Common myeloid progenitor, CD34-positive (primary cell): ENCODE results near the gene PTPN5.

Source experiments
- CTCF ChIA-PET: fragments of 350-600 bp; sonication (Branson Sonifier 250); formaldehyde crosslinking; loops from one replicate; lab custom pipeline; 2021; ENCODE audit warnings: antibody characterized with exemption; lab: Charles Lee
- POLR2A ChIA-PET: fragments of 350-600 bp; sonication (Branson Sonifier 250); formaldehyde crosslinking; loops from one replicate; lab custom pipeline; 2021; ENCODE audit warnings: antibody characterized with exemption; lab: Charles Lee
- DNase-seq, 3 donors: peaks; one replicate each; pipeline versions ENCODE4 v3.0.0 to v3.0.0-alpha.2; 2013
- H3K27ac ChIP-seq, 2 experiments: 1 replicate in 1 of 2; 2 replicates in 1 of 2; pipeline ENCODE4 v1.7.0; 2013; ENCODE audit warnings: inconsistent platforms in 2 of 2, low read length in 2 of 2, mild to moderate bottlenecking in 2 of 2, low read depth in 1 of 2, moderate library complexity in 1 of 2; ENCODE audit not compliant: severe bottlenecking in 2 of 2, insufficient read depth in 1 of 2, poor library complexity in 1 of 2
- H3K27me3 ChIP-seq, 5 experiments: replicated peaks in 2 of 5; 1 replicate in 3 of 5; 2 replicates in 2 of 5; pipeline versions ENCODE4 v1.6.1 to v1.7.0; 2013; ENCODE audit warnings: low read length in 4 of 5, mild to moderate bottlenecking in 2 of 5, moderate library complexity in 2 of 5, inconsistent platforms in 1 of 5; ENCODE audit not compliant: insufficient read depth in 5 of 5, control insufficient read depth in 4 of 5
- H3K36me3 ChIP-seq, 4 experiments: 1 replicate in 2 of 4; 2 replicates in 2 of 4; pipeline versions ENCODE4 v1.6.1 to v1.7.0; 2013; ENCODE audit warnings: low read length in 3 of 4, control low read depth in 1 of 4, mild to moderate bottlenecking in 1 of 4; ENCODE audit not compliant: control insufficient read depth in 4 of 4, insufficient read depth in 4 of 4
- H3K4me1 ChIP-seq, 4 experiments: 1 replicate in 3 of 4; 2 replicates in 1 of 4; pipeline versions ENCODE4 v1.6.1 to v1.7.1; 2013; ENCODE audit warnings: low read length in 3 of 4, mild to moderate bottlenecking in 3 of 4, control low read depth in 1 of 4, inconsistent platforms in 1 of 4, moderate library complexity in 1 of 4; ENCODE audit not compliant: control insufficient read depth in 4 of 4, insufficient read depth in 4 of 4; ENCODE audit errors: control extremely low read depth in 1 of 4
- H3K4me3 ChIP-seq, 7 experiments: 1 replicate in 4 of 7; 2 replicates in 3 of 7; pipeline versions ENCODE4 v1.5.1 to v1.7.0; 2013; ENCODE audit warnings: mild to moderate bottlenecking in 7 of 7, low read length in 6 of 7, moderate library complexity in 6 of 7, inconsistent platforms in 2 of 7, low read depth in 2 of 7, control low read depth in 1 of 7; ENCODE audit not compliant: insufficient read depth in 4 of 7, control insufficient read depth in 1 of 7; ENCODE audit errors: extremely low read depth in 1 of 7
- H3K9me3 ChIP-seq, 5 experiments: 1 replicate in 4 of 5; 2 replicates in 1 of 5; pipeline versions ENCODE4 v1.6.1 to v1.7.1; 2013; ENCODE audit warnings: low read length in 4 of 5, mild to moderate bottlenecking in 2 of 5, inconsistent platforms in 1 of 5, low read depth in 1 of 5, moderate library complexity in 1 of 5; ENCODE audit not compliant: control insufficient read depth in 4 of 5, insufficient read depth in 2 of 5; ENCODE audit errors: control extremely low read depth in 1 of 5
- WGBS: methylation state at CpG from one replicate; pipeline ENCODE4 v1.1.5; 2013; ENCODE audit not compliant: insufficient coverage; 5-methylcytosine and 5-hydroxymethylcytosine counted together

The PTPN5 gene

DNA sequence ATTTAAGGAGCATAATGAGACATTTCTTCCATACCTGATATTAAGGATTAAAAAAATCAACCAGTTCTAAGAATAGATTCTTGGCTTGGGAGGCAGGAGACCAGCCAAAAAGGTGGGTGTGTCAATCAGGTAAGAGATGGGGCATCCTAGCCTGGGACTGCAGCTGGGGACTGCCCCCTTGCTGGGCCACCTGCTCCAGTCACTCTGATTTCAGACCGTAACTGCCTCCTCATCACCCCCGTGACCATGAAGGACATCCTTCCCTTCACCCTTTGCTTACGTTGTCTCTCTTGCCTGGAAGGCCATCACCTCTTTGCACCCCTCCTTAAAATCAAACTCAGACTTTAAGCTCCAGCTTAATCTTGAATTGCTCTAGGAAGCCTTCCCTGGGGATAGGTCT lies 17.9 kb downstream of the PTPN5 start:
- Histone ChIP-seq H3K4me1 (peaks cover 0 to 2% (median 0%) of the 10 kb centered on the region in 4 experiments), H3K27ac (no peak overlapping the region), H3K4me3 (no peak overlapping the region), H3K27me3 (peaks cover 0 to 5% (median 0%) of the 10 kb centered on the region in 5 experiments), H3K9me3 (no peaks in the 10 kb centered on the region), H3K36me3 (no peaks in the 10 kb centered on the region)
- POLR2A ChIA-PET = no interaction called here
- CTCF ChIA-PET = interaction anchor here (0.8 to 5.5 kb wide), 5 partner anchors 7 to 29 kb away, joined by 3 to 37 read pairs (median 26); no protein-coding TSS in a partner anchor
- WGBS = 96% methylated on average over 3 of the region's 3 CpGs
- no peak for DNase-seq

DNA sequence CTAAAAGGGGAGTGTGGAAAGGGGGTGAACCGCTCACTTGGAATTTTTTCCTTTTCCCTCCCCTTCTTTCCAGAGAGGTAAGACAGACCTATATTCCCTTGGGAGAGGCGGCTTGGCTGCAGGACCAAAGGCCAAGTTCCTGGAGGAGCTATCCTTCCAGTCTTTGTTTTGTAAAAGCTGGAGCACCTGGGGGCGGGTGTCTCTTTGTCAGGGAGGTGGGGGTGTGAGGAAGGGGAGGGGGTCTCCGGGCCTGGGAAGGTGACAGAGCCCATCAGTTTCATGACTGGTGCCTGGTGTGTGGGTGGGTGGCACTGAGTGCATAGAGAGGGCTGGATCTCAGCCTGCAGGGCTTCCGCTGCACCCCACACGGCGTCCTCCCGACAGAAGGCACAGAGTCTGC lies 18.5 kb downstream of the PTPN5 start:
- CTCF ChIA-PET = interaction anchor here (0.8 to 5.5 kb wide), 5 partner anchors 7 to 29 kb away, joined by 3 to 37 read pairs (median 26); no protein-coding TSS in a partner anchor
- 95% methylated on average over 4 of the region's 8 CpGs for WGBS
- no peak for DNase-seq

DNA sequence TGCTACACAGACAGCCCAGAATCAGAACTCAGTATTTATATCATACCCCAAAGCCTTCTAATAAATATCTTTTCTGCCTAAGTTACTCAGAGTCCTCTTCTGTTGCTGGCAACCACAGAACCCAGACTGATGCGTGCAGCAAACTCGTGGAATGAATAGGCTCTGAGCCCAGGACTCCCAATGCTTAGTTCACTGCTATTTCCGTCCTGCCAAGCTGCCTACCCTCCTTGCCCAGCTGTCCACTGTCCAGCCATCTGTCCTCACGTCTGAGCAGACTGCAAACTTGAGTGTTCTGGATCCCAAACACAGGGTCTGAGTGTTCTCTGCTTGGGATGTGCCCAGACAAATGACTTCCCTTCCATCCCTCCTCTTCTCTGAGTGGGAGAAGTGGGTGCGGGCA lies 19.4 kb downstream of the PTPN5 start:
- Histone ChIP-seq H3K4me3 (no peak overlapping the region), H3K27me3 (peaks cover 0 to 8% (median 0%) of the 10 kb centered on the region in 5 experiments), H3K4me1 (peaks cover 0 to 2% (median 0%) of the 10 kb centered on the region in 4 experiments), H3K27ac (no peak overlapping the region), H3K9me3 (no peaks in the 10 kb centered on the region), H3K36me3 (no peaks in the 10 kb centered on the region)
- DNase-seq = no peak
- ChIA-PET POLR2A (no interaction called here), CTCF (interaction anchor here (1.4 kb wide), 1 partner anchor 12 kb away, joined by 3 read pairs; no protein-coding TSS in a partner anchor)
- 94% methylated on average over 3 of the region's 5 CpGs for WGBS

More for the DNA sequence above, 18.5 kb downstream of the PTPN5 start:
- H3K36me3 ChIP-seq = no peaks in the 10 kb centered on the region
- H3K27ac ChIP-seq = no peak overlapping the region
- H3K9me3 ChIP-seq = no peaks in the 10 kb centered on the region
- H3K4me1 ChIP-seq = peaks cover 0 to 2% (median 0%) of the 10 kb centered on the region in 4 experiments
- POLR2A ChIA-PET = interaction anchor here (0.6 kb wide), 1 partner anchor 33 kb away, joined by 4 read pairs; no protein-coding TSS in a partner anchor
- peaks cover 0 to 5% (median 0%) of the 10 kb centered on the region in 5 experiments for H3K27me3 ChIP-seq
- H3K4me3 ChIP-seq = no peak overlapping the region

DNA sequence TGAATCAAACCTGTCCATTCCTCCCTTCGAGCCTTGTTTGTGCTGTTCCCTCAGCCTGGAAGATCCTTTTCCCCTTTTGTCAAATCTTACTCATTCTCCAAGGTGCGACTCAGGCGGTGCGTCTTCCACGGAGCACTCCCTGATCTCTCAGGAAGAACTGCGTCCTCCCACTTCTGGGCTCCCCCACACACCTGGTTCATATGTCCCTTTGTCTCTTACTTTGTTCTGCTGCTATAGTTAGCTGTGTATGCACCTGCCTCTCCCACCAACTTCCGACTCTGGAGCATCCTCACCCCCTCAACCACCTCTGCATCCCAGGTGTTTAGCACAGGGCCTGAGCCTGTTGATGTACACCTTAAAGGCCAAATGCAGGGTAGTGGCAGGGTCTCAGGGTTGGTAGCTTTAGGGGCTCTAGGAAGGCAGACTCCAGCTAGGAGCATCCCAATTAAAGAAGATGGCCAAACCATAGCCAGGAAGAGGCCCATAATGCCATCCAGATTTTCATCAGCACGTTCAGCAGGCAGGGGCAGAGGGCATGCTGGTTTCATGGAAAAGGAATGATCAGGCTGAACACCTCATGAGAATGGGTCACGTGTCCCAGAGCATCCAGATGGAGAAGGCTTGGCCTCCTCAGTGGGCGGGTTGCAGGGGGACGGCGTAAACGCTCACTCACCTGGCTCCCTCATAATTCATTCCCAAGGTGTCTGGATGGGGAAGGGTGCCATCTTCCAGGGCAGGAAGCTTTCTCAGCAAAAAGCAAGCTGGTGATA lies 20.1 kb downstream of the PTPN5 start:
- POLR2A ChIA-PET = no interaction called here
- CTCF ChIA-PET = interaction anchor here (0.9 to 1.4 kb wide), 2 partner anchors 9 to 11 kb away, joined by 3 read pairs; no protein-coding TSS in a partner anchor
- H3K4me3 ChIP-seq = no peak overlapping the region
- 91% methylated on average over 11 of the region's 13 CpGs for WGBS
- H3K36me3 ChIP-seq = no peaks in the 10 kb centered on the region
- H3K27me3 ChIP-seq = peaks cover 0 to 8% (median 0%) of the 10 kb centered on the region in 5 experiments
- H3K27ac ChIP-seq = no peak overlapping the region
- no peak for DNase-seq
- H3K9me3 ChIP-seq = no peaks in the 10 kb centered on the region
- peaks cover 0 to 2% (median 0%) of the 10 kb centered on the region in 4 experiments for H3K4me1 ChIP-seq

DNA sequence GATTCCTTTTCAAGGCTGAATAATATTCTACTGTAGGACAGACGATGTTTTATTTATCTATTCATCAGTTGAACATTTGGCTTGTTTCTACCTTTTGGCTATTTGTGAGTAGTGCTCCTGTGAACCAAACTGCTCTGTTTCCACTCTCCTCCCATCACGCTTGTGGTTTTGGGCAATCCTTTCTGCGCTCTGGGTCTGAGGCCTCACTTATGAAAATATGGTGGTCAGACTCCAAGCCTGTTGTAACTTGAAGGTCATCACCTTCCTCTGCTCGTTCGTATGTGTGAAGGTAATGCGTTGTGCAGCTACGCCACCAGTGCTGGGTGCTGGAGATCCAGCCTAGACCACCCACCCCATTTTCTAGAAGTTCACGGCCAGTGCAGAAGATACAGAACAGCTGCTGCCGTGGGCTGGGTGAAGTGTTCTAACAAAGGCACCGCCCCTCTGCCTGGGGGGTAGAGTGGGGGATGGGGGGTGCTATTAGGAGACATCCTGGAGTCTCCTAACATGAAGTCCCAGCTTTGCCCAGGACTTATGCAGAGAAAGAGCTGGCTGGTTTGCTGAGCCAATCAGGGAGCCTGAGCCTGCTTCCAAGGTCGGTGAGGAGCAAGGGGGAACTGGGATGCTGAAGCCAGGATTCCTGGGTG lies 21.0 kb downstream of the PTPN5 start:
- H3K9me3 ChIP-seq = no peaks in the 10 kb centered on the region
- CTCF ChIA-PET = interaction anchor here (0.9 to 1.3 kb wide), 2 partner anchors 8 to 31 kb away, joined by 3 to 5 read pairs; no protein-coding TSS in a partner anchor
- WGBS = 82% methylated on average over 7 of the region's 11 CpGs

DNA sequence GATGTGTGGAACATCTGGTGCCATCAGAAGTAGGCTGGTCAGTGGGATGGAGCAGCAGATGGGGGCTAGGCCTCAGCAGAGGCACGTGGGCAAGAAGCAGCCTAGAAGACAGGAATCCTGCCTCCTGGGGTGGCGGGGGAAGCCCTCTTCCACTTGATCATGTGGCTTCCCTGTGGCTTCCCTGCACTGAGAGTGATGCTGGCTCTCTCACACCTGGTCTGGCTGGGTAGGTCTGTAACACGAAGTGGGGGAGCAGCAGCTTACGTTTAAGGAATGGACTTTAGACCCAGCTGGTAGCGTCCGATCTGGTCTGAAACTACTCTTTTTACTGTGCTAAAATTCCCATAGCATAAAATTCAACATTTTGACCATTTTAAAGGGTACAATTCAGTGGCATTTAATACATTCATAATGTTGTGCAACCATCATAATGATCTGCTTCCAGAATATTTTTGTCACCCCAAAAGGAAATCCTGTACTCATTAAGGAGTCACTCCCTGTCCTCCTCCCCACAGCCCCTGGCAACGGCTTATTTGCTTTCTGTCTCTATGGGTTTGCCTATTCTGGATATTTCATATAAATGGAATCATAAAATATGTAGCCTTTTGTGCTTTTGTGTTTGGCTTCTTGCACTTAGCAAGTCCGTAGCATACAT lies 21.7 kb downstream of the PTPN5 start:
- Histone ChIP-seq H3K9me3 (no peaks in the 10 kb centered on the region), H3K27me3 (peaks cover 0 to 8% (median 0%) of the 10 kb centered on the region in 5 experiments), H3K4me1 (peaks cover 0 to 2% (median 0%) of the 10 kb centered on the region in 4 experiments), H3K4me3 (no peak overlapping the region), H3K27ac (no peak overlapping the region), H3K36me3 (no peaks in the 10 kb centered on the region)
- POLR2A ChIA-PET = interaction anchor here (1.0 kb wide), 1 partner anchor 48 kb away, joined by 3 read pairs; no protein-coding TSS in a partner anchor
- 43% methylated on average over 5 of the region's 8 CpGs for WGBS
- CTCF ChIA-PET = interaction anchor here (1.3 kb wide), 1 partner anchor 32 kb away, joined by 5 read pairs; no protein-coding TSS in a partner anchor
- no peak for DNase-seq

More for the DNA sequence above, 21.0 kb downstream of the PTPN5 start:
- H3K4me1 ChIP-seq = peaks cover 0 to 2% (median 0%) of the 10 kb centered on the region in 4 experiments
- POLR2A ChIA-PET = no interaction called here
- DNase-seq = no peak
- no peak overlapping the region for H3K27ac ChIP-seq
- peaks cover 0 to 8% (median 0%) of the 10 kb centered on the region in 5 experiments for H3K27me3 ChIP-seq
- H3K4me3 ChIP-seq = no peak overlapping the region
- no peaks in the 10 kb centered on the region for H3K36me3 ChIP-seq
